Activated naive CD8-positive, alpha-beta T cell treated with anti-CD3 and anti-CD28 coated beads, Interleukin-2, amount 50 U/mL, for 16 hours (primary cell): ENCODE measurements around the gene SPTSSB.

ENCODE experiments used
- DNase-seq: peaks from one replicate; pipeline ENCODE4 v3.0.0-alpha.2; 2020; ENCODE audit warnings: low read depth, low spot score

The SPTSSB gene

GRCh38 chr3:161339517-161340500 lies 31.5 kb downstream of the SPTSSB start:
- DNase-seq: no peak

GRCh38 chr3:161337311-161337710 lies 34.0 kb downstream of the SPTSSB start:
- no peak for DNase-seq

- no peak for DNase-seq
Observed at GRCh38 chr3:161336661-161337060, 34.7 kb downstream of the SPTSSB start.

GRCh38 chr3:161333696-161334095 lies 37.6 kb downstream of the SPTSSB start:
- DNase-seq: no peak

- no peak for DNase-seq
Observed at GRCh38 chr3:161332792-161333191, 38.5 kb downstream of the SPTSSB start.

GRCh38 chr3:161325059-161325458 lies 46.3 kb downstream of the SPTSSB start:
- no peak for DNase-seq

GRCh38 chr3:161323926-161324621 lies 47.2 kb downstream of the SPTSSB start:
- DNase-seq: no peak

GRCh38 chr3:161322781-161323568 lies 48.3 kb downstream of the SPTSSB start:
- no peak for DNase-seq

GRCh38 chr3:161320837-161321236 lies 50.5 kb downstream of the SPTSSB start:
- no peak for DNase-seq

- no peak for DNase-seq
Observed at GRCh38 chr3:161319867-161320266, 51.5 kb downstream of the SPTSSB start.

- DNase-seq: no peak
Observed at GRCh38 chr3:161317077-161317476, 54.2 kb downstream of the SPTSSB start.

- no peak for DNase-seq
Observed at GRCh38 chr3:161316006-161316689, 55.2 kb downstream of the SPTSSB start.

GRCh38 chr3:161314836-161315395 lies 56.4 kb downstream of the SPTSSB start:
- DNase-seq: no peak

- no peak for DNase-seq
Observed at GRCh38 chr3:161310649-161311423, 60.5 kb downstream of the SPTSSB start.

- DNase-seq: no peak
Observed at GRCh38 chr3:161305095-161305991, 66.0 kb downstream of the SPTSSB start.

- DNase-seq: no peak
Observed at GRCh38 chr3:161296814-161297213, 74.5 kb downstream of the SPTSSB start.

- DNase-seq: no peak
Observed at GRCh38 chr3:161295325-161295724, 76.0 kb downstream of the SPTSSB start.
